GM12878 (cell line): ENCODE data around the gene DLEC1. TPM values are rescaled to one million over a fixed set of nuclear protein-coding genes. Genes with fewer than 3 reads are reported as not detected.

Experiments
- ATAC-seq: fragments of 200-7000 bp; cut with Tn5 transposase; 3 replicates; pipeline ENCODE4 v1.9.1; 2020; ENCODE audit warnings: mild to moderate bottlenecking, moderate library complexity
- BruUV-seq: library from RNA; stranded (reverse); fragments of 400-500 nt; replicated peaks from 2 replicates; lab custom pipeline; 2021; lab: Mats Ljungman, UMichigan
- CTCF ChIA-PET: fragments of 300-600 bp; sonication (Branson Sonifier 250); formaldehyde crosslinking; extraction: SDS; loops from one replicate; lab custom pipeline; 2021; ENCODE audit warnings: inconsistent platforms; lab: Yijun Ruan, JAX
- POLR2A ChIA-PET: fragments of 350-600 bp; formaldehyde crosslinking; extraction: SDS; loops from one replicate; lab custom pipeline; 2021; ENCODE audit warnings: inconsistent platforms; lab: Charles Lee
- RAD21 ChIA-PET: fragments of 300-600 bp; sonication (Branson Sonifier 250); formaldehyde crosslinking; loops from one replicate; lab custom pipeline; 2023; ENCODE audit warnings: antibody characterized with exemption; ENCODE audit not compliant: unreplicated experiment; lab: Charles Lee
- SMC1A ChIA-PET: fragments of 300-600 bp; sonication (Branson Sonifier 250); formaldehyde crosslinking; loops from one replicate; lab custom pipeline; 2023; ENCODE audit not compliant: unreplicated experiment, uncharacterized antibody; lab: Charles Lee
- DNase-seq: peaks from one replicate; pipeline ENCODE4 v3.0.0-alpha.2; 2011; ENCODE audit warnings: low read depth, low spot score
- FAIRE-seq: peaks from 3 replicates; lab custom pipeline; 2011; peaks lifted over from hg19 to GRCh38; lab: Jason Lieb, UNC
- H2AFZ ChIP-seq: 2 replicates; pipeline ENCODE4 v1.6.0; 2011; ENCODE audit warnings: low read depth, low read length, control low read depth; ENCODE audit not compliant: control insufficient read depth
- H3K27ac ChIP-seq: 2 replicates; pipeline ENCODE4 v1.5.1; 2011; ENCODE audit warnings: control low read depth; ENCODE audit not compliant: control insufficient read depth, insufficient read depth
- H3K27me3 ChIP-seq, 2 experiments: replicated peaks in 1 of 2; 2 replicates each; pipeline versions ENCODE4 v1.6.0 to v1.6.1; 2011; ENCODE audit warnings: low read length in 1 of 2; ENCODE audit not compliant: control insufficient read depth in 2 of 2, insufficient read depth in 2 of 2
- H3K36me3 ChIP-seq, 2 experiments: 2 replicates each; pipeline ENCODE4 v1.5.1; 2011; ENCODE audit warnings: low read length in 1 of 2; ENCODE audit not compliant: control insufficient read depth in 2 of 2, insufficient read depth in 2 of 2
- H3K4me1 ChIP-seq: 2 replicates; pipeline ENCODE4 v1.6.1; 2011; ENCODE audit warnings: mild to moderate bottlenecking, low read length, moderate library complexity, mixed read lengths; ENCODE audit not compliant: control insufficient read depth, insufficient read depth
- H3K4me2 ChIP-seq: 2 replicates; pipeline ENCODE4 v1.6.0; 2011; ENCODE audit warnings: control low read depth; ENCODE audit not compliant: control insufficient read depth, insufficient read depth
- H3K4me3 ChIP-seq: fragments of 200-600 bp; sonication (generic); 2 replicates; pipeline ENCODE4 v1.5.1; 2016
- H3K79me2 ChIP-seq: 2 replicates; pipeline ENCODE4 v1.6.0; 2011; ENCODE audit warnings: low read length; ENCODE audit not compliant: control insufficient read depth, insufficient read depth
- H3K9ac ChIP-seq: 2 replicates; pipeline ENCODE4 v1.8.0; 2011; ENCODE audit warnings: low read length, control low read depth, mixed read lengths; ENCODE audit not compliant: control insufficient read depth, insufficient read depth
- H3K9me3 ChIP-seq: replicated peaks from 3 replicates; pipeline ENCODE4 v1.5.1; 2011; ENCODE audit warnings: mild to moderate bottlenecking, low read length; ENCODE audit not compliant: control insufficient read depth, insufficient read depth
- H4K20me1 ChIP-seq: 2 replicates; pipeline ENCODE4 v1.6.0; 2011; ENCODE audit not compliant: control insufficient read depth, insufficient read depth
- CBX5 ChIP-seq: sonication (generic); IDR thresholded peaks from 2 replicates; pipeline ENCODE4 v1.6.1; 2016; ENCODE audit warnings: low read depth, moderate library complexity, mild to moderate bottlenecking, inconsistent platforms
- CHD1 ChIP-seq: IDR thresholded peaks from 2 replicates; pipeline ENCODE4 v1.6.1; 2012; ENCODE audit warnings: low read depth, low read length, improper control_type of control experiment
- CREM ChIP-seq: IDR thresholded peaks from 2 replicates; pipeline ENCODE4 v1.6.1; 2014; ENCODE audit warnings: antibody characterized with exemption, low read depth
- CTCF ChIP-seq, 3 experiments: IDR thresholded peaks in 2 of 3; conservative IDR thresholded peaks in 1 of 3; 2 replicates each; pipeline ENCODE4 v1.5.1; 2011; ENCODE audit warnings: low read depth in 3 of 3, low read length in 3 of 3, mild to moderate bottlenecking in 3 of 3, control low read depth in 2 of 3, moderate library complexity in 2 of 3, inconsistent platforms in 1 of 3, mixed read lengths in 1 of 3; ENCODE audit not compliant: control insufficient read depth in 2 of 3, insufficient read depth in 1 of 3; ENCODE audit errors: extremely low read depth in 1 of 3
- IKZF2 ChIP-seq, 2 experiments: fragments of 450-650 bp; IDR thresholded peaks; 2 replicates each; pipeline ENCODE4 v1.6.1; 2017; ENCODE audit warnings: mild to moderate bottlenecking in 2 of 2, moderate library complexity in 2 of 2
- MYB ChIP-seq: fragments of 150-350 bp; IDR thresholded peaks from 2 replicates; pipeline ENCODE4 v1.6.1; 2014; ENCODE audit warnings: mild to moderate bottlenecking, low read depth, low read length, borderline replicate concordance
- PAX8 ChIP-seq: fragments of 450-650 bp; IDR thresholded peaks from 2 replicates; pipeline ENCODE4 v1.6.1; 2017; ENCODE audit warnings: mild to moderate bottlenecking, moderate library complexity
- POLR2A ChIP-seq: IDR thresholded peaks from 2 replicates; pipeline ENCODE4 v1.6.1; 2011; ENCODE audit warnings: low read depth, mild to moderate bottlenecking, low read length
- SKIL ChIP-seq: fragments of 450-650 bp; IDR thresholded peaks from 2 replicates; pipeline ENCODE4 v1.6.1; 2017; ENCODE audit warnings: mild to moderate bottlenecking, low read depth, inconsistent platforms; ENCODE audit not compliant: poor library complexity, severe bottlenecking
- SMAD1 ChIP-seq: fragments of 450-650 bp; IDR thresholded peaks from 2 replicates; pipeline ENCODE4 v1.6.1; 2018; ENCODE audit warnings: mild to moderate bottlenecking, low read depth; ENCODE audit not compliant: partially characterized antibody
- ZBTB4 ChIP-seq: fragments of 450-650 bp; formaldehyde crosslinking; IDR thresholded peaks from 2 replicates; pipeline ENCODE4 v1.4.0; 2022; ENCODE audit warnings: mild to moderate bottlenecking, moderate library complexity
- ZBTB40 ChIP-seq: fragments of 450-650 bp; IDR thresholded peaks from 2 replicates; pipeline ENCODE4 v1.6.1; 2016; ENCODE audit warnings: mild to moderate bottlenecking, moderate library complexity, borderline replicate concordance
- WGBS: methylation state at CpG from one replicate; pipeline ENCODE4 v1.1.6; 2016; ENCODE audit warnings: low lambda C conversion rate; ENCODE audit not compliant: insufficient replicate concordance, insufficient coverage; ENCODE audit errors: missing lambda C conversion rate; 5-methylcytosine and 5-hydroxymethylcytosine counted together
- in situ Hi-C: fragments of 300-500 bp; cut with MboI; formaldehyde crosslinking; loops from 9 replicates; pipeline ENCODE4 v1.14.3; 2018; ENCODE audit warnings: mixed read lengths
- intact Hi-C: fragments of 100-400 bp; cut with micrococcal nuclease; formaldehyde crosslinking; loops from one replicate; pipeline ENCODE4 v1.14.2; 2022; ENCODE audit not compliant: unreplicated experiment
- polyA plus RNA-seq, 11 experiments: library from polyadenylated mRNA; depleted of rRNA in 4 of 11; unstranded in 6 of 11; stranded (reverse) in 5 of 11; fragments of >200 nt; fragmentation: Nextera tagmentation in 4 of 11; fragmentation: Illumina TruSeq in 1 of 11; extraction: Ambion mirVana in 4 of 11; extraction: Trizol in 1 of 11; gene quantifications; 1 replicate in 1 of 11; 2 replicates in 10 of 11; pipeline versions ENCODE4 v1.2.1 to v1.2.3, GENCODE V29; 2011 to 2016; ENCODE audit warnings: inconsistent platforms in 2 of 11, missing spikeins in 2 of 11, low read depth in 1 of 11
- total RNA-seq, 4 experiments: library from RNA; depleted of rRNA in 3 of 4; stranded (reverse); fragments of >200 nt in 3 of 4; fragmentation: Illumina TruSeq in 1 of 4; extraction: Trizol in 1 of 4; gene quantifications; 2 replicates each; pipeline versions ENCODE4 v1.2.1 to v1.2.3, GENCODE V29; 2013 to 2021

DLEC1 gene
- total and polyA plus RNA-seq, 10 of the 15 experiments (the other 5 are each of a cell fraction or from before 2014, with no cell fraction given): 0.03 to 0.29 (median 0.07) TPM; not detected in 3

GRCh38 chr3:38008971-38009580 lies 29.9 kb upstream of the DLEC1 start:
- Histone ChIP-seq H2AFZ (no peak overlapping the region), H4K20me1 (no peaks in the 10 kb centered on the region), H3K36me3 (no peaks in the 10 kb centered on the region; a peak in 2 of 4 replicates), H3K4me1 (no peaks in the 10 kb centered on the region; the same call in 1 of the 2 replicates), H3K9ac (no peak overlapping the region), H3K4me3 (no peak overlapping the region), H3K27me3 (no peaks in the 10 kb centered on the region), H3K27ac (no peak overlapping the region), H3K4me2 (no peak overlapping the region), H3K79me2 (no peaks in the 10 kb centered on the region), H3K9me3 (no peaks in the 10 kb centered on the region)
- RAD21 ChIA-PET: no interaction called here
- SMC1A ChIA-PET: no interaction called here
- ATAC-seq (no peak), DNase-seq (no peak), FAIRE-seq (no peak)
- POLR2A ChIA-PET: no interaction called here
- in situ Hi-C loops: no loop called here
- intact Hi-C loops: no loop called here
- BruUV-seq: no TSS peak
- 71% methylated on average over 16 of the region's 16 CpGs for WGBS
- CTCF ChIA-PET: interaction anchor here (0.6 to 1.2 kb wide), 3 partner anchors 11 to 1133 kb away, joined by 3 read pairs; no protein-coding TSS in a partner anchor
- TF ChIP-seq CREM (no peak), CHD1 (no peak), IKZF2 (IDR thresholded peaks at IDR 0.05) (no peak), SKIL (no peak), CBX5 (no peak), ZBTB4 (CRISPR knock-in tag) (no peak), CTCF (IDR thresholded peaks at IDR 0.05 in 2 of 3, conservative IDR thresholded peaks at IDR 0.05 in 1 of 3; ENCODE audit: control insufficient read depth in 2 of 3, extremely low read depth in 1 of 3, insufficient read depth in 1 of 3, low read depth in 3 of 3, low read length in 3 of 3) (no peak), SMAD1 (no peak), POLR2A (no peak), ZBTB40 (no peak), MYB (no peak), PAX8 (no peak)
